H1 (cell line): ENCODE results near the gene UGT1A7. TPM values are rescaled to one million over a fixed set of nuclear protein-coding genes. Genes with fewer than 3 reads are reported as not detected.

ENCODE experiments used
- CTCF ChIA-PET: fragments of 300-600 bp; sonication (Branson Sonifier 250); formaldehyde crosslinking; loops from one replicate; lab custom pipeline; 2021; ENCODE audit not compliant: partially characterized antibody; lab: Charles Lee
- POLR2A ChIA-PET: fragments of 300-600 bp; sonication (Branson Sonifier 250); formaldehyde crosslinking; loops from one replicate; lab custom pipeline; 2021; ENCODE audit warnings: inconsistent platforms; ENCODE audit not compliant: partially characterized antibody; lab: Charles Lee
- DNase-seq, 2 experiments: peaks; one replicate each; pipeline versions ENCODE4 v3.0.0 to v3.0.0-alpha.2; 2010 to 2022; ENCODE audit warnings: low spot score in 2 of 2, low read depth in 1 of 2, mixed read lengths in 1 of 2
- FAIRE-seq: peaks from 2 replicates; lab custom pipeline; 2011; peaks lifted over from hg19 to GRCh38; lab: Jason Lieb, UNC
- H2AFZ ChIP-seq: 2 replicates; pipeline ENCODE4 v1.8.1; 2012; ENCODE audit warnings: low read length, inconsistent platforms
- H2AK5ac ChIP-seq: 2 replicates; pipeline ENCODE4 v1.6.1; 2013; ENCODE audit warnings: low read depth, low read length
- H2BK120ac ChIP-seq: replicated peaks from 2 replicates; pipeline ENCODE3; 2013; ENCODE audit warnings: low read depth, low read length, inconsistent platforms
- H2BK12ac ChIP-seq: 2 replicates; pipeline ENCODE4 v1.6.1; 2013; ENCODE audit warnings: low read depth, low read length
- H2BK15ac ChIP-seq: 2 replicates; pipeline ENCODE4 v1.6.1; 2013; ENCODE audit warnings: low read length
- H2BK20ac ChIP-seq: 2 replicates; pipeline ENCODE4 v1.6.1; 2013; ENCODE audit warnings: low read length
- H2BK5ac ChIP-seq: 2 replicates; pipeline ENCODE4 v1.6.1; 2013; ENCODE audit warnings: low read depth, low read length
- H3K14ac ChIP-seq: 2 replicates; pipeline ENCODE4 v1.6.1; 2013; ENCODE audit warnings: inconsistent platforms; ENCODE audit not compliant: insufficient read length
- H3K18ac ChIP-seq: 2 replicates; pipeline ENCODE4 v1.6.1; 2013; ENCODE audit warnings: low read length; ENCODE audit errors: extremely low read depth
- H3K23ac ChIP-seq: 2 replicates; pipeline ENCODE4 v1.6.1; 2013; ENCODE audit warnings: inconsistent platforms; ENCODE audit not compliant: insufficient read length
- H3K23me2 ChIP-seq: 2 replicates; pipeline ENCODE4 v1.6.1; 2013; ENCODE audit warnings: low read depth, low read length
- H3K27ac ChIP-seq: 2 replicates; pipeline ENCODE4 v1.6.1; 2011; ENCODE audit warnings: low read depth, low read length, inconsistent platforms
- H3K27me3 ChIP-seq, 4 experiments: replicated peaks in 1 of 4; 1 replicate in 1 of 4; 2 replicates in 3 of 4; pipeline versions ENCODE4 v1.6.1 to v1.8.1; 2011 to 2013; ENCODE audit warnings: low read length in 3 of 4, mild to moderate bottlenecking in 3 of 4, inconsistent platforms in 2 of 4, mixed read lengths in 2 of 4, moderate library complexity in 1 of 4; ENCODE audit not compliant: control insufficient read depth in 3 of 4, insufficient read depth in 3 of 4; ENCODE audit errors: extremely low read depth in 1 of 4
- H3K36me3 ChIP-seq, 4 experiments: 2 replicates each; pipeline versions ENCODE4 v1.6.1 to v1.8.1; 2011 to 2013; ENCODE audit warnings: mild to moderate bottlenecking in 4 of 4, low read length in 3 of 4, moderate library complexity in 2 of 4, control low read depth in 1 of 4, inconsistent platforms in 1 of 4; ENCODE audit not compliant: insufficient read depth in 4 of 4, control insufficient read depth in 2 of 4
- H3K4ac ChIP-seq: replicated peaks from 2 replicates; pipeline ENCODE3; 2013; ENCODE audit warnings: low read length, low read depth, mixed read lengths, inconsistent platforms; ENCODE audit not compliant: insufficient read length
- H3K4me1 ChIP-seq, 4 experiments: replicated peaks in 1 of 4; 1 replicate in 1 of 4; 2 replicates in 3 of 4; pipeline versions ENCODE4 v1.6.1 to v1.8.1; 2011 to 2013; ENCODE audit warnings: low read length in 3 of 4, inconsistent platforms in 2 of 4, mixed read lengths in 1 of 4; ENCODE audit not compliant: insufficient read depth in 4 of 4, control insufficient read depth in 3 of 4
- H3K4me2 ChIP-seq, 2 experiments: 2 replicates each; pipeline versions ENCODE4 v1.6.1 to v1.8.1; 2011 to 2013; ENCODE audit warnings: low read depth in 2 of 2, low read length in 2 of 2, control low read depth in 1 of 2, inconsistent platforms in 1 of 2, mild to moderate bottlenecking in 1 of 2; ENCODE audit not compliant: insufficient read depth in 1 of 2
- H3K4me3 ChIP-seq, 4 experiments: fragments of 200-600, 300-600 bp in 1 of 4; sonication (generic), shearing (Covaris generic), sonication (Bioruptor Twin) in 1 of 4; 2 replicates each; pipeline versions ENCODE4 v1.5.1 to v1.8.1; 2011 to 2016; ENCODE audit warnings: low read length in 4 of 4, low read depth in 3 of 4, control low read depth in 2 of 4, inconsistent platforms in 2 of 4, mild to moderate bottlenecking in 2 of 4, mixed read lengths in 1 of 4, moderate library complexity in 1 of 4; ENCODE audit not compliant: insufficient read depth in 2 of 4; ENCODE audit errors: extremely low read depth in 1 of 4
- H3K56ac ChIP-seq: replicated peaks from 2 replicates; pipeline ENCODE3; 2013; ENCODE audit warnings: low read depth, mild to moderate bottlenecking, mixed read lengths, low read length, inconsistent platforms; ENCODE audit not compliant: insufficient read length
- H3K79me1 ChIP-seq: 2 replicates; pipeline ENCODE4 v1.6.1; 2013; ENCODE audit warnings: low read depth, low read length, control low read depth
- H3K79me2 ChIP-seq, 2 experiments: 2 replicates each; pipeline versions ENCODE4 v1.6.1 to v1.8.1; 2012 to 2013; ENCODE audit warnings: low read length in 2 of 2, mild to moderate bottlenecking in 2 of 2, inconsistent platforms in 1 of 2; ENCODE audit not compliant: insufficient read depth in 2 of 2, control insufficient read depth in 1 of 2
- H3K9ac ChIP-seq, 4 experiments: replicated peaks in 1 of 4; 1 replicate in 1 of 4; 2 replicates in 3 of 4; pipeline versions ENCODE4 v1.6.1 to v1.8.1; 2011 to 2013; ENCODE audit warnings: low read depth in 3 of 4, low read length in 3 of 4, control low read depth in 2 of 4, mild to moderate bottlenecking in 2 of 4, moderate library complexity in 2 of 4, inconsistent platforms in 1 of 4; ENCODE audit errors: extremely low read depth in 1 of 4
- H3K9me3 ChIP-seq, 2 experiments: 2 replicates each; pipeline versions ENCODE4 v1.6.1 to v1.8.1; 2012 to 2013; ENCODE audit warnings: mild to moderate bottlenecking in 2 of 2, moderate library complexity in 2 of 2, control low read depth in 1 of 2, inconsistent platforms in 1 of 2, low read depth in 1 of 2, low read length in 1 of 2, mixed read lengths in 1 of 2; ENCODE audit not compliant: insufficient read depth in 2 of 2
- H4K20me1 ChIP-seq, 2 experiments: replicated peaks in 1 of 2; 2 replicates each; pipeline versions ENCODE3 to v1.8.1; 2011 to 2013; ENCODE audit warnings: inconsistent platforms in 2 of 2, low read length in 2 of 2, mild to moderate bottlenecking in 1 of 2; ENCODE audit not compliant: insufficient read depth in 2 of 2, control insufficient read depth in 1 of 2
- H4K5ac ChIP-seq: 2 replicates; pipeline ENCODE4 v1.6.1; 2013; ENCODE audit warnings: low read length, low read depth, mixed read lengths, inconsistent platforms; ENCODE audit not compliant: insufficient read length
- H4K8ac ChIP-seq: 2 replicates; pipeline ENCODE4 v1.8.0; 2013; ENCODE audit warnings: mild to moderate bottlenecking, moderate library complexity, low read length, inconsistent platforms; ENCODE audit not compliant: insufficient read depth; ENCODE audit errors: extremely low read depth
- H4K91ac ChIP-seq: replicated peaks from 2 replicates; pipeline ENCODE3; 2013; ENCODE audit warnings: low read length, mixed read lengths, inconsistent platforms; ENCODE audit not compliant: insufficient read length
- BRCA1 ChIP-seq: IDR thresholded peaks from 2 replicates; pipeline ENCODE4 v1.6.1; 2012; ENCODE audit warnings: low read depth, low read length, improper control_type of control experiment
- SIN3A ChIP-seq, 2 experiments: IDR thresholded peaks in 1 of 2; conservative IDR thresholded peaks in 1 of 2; 2 replicates each; pipeline ENCODE4 v1.6.1; 2011 to 2012; ENCODE audit warnings: low read length in 2 of 2, improper control_type of control experiment in 1 of 2, low read depth in 1 of 2, mild to moderate bottlenecking in 1 of 2
- TBP ChIP-seq: IDR thresholded peaks from 2 replicates; pipeline ENCODE4 v1.6.1; 2011; ENCODE audit warnings: low read depth, low read length, improper control_type of control experiment
- WGBS, 2 experiments: shearing (Covaris generic) in 1 of 2; methylation state at CpG; one replicate each; pipeline versions ENCODE4 v1.1.6 to v1.1.7; 2013 to 2015; ENCODE audit warnings: low lambda C conversion rate in 2 of 2, mixed read lengths in 2 of 2, inconsistent platforms in 1 of 2, low coverage in 1 of 2, missing lambda C conversion rate in 1 of 2; ENCODE audit not compliant: insufficient replicate concordance in 2 of 2, insufficient coverage in 1 of 2, insufficient read length in 1 of 2; ENCODE audit errors: extremely low coverage in 1 of 2, missing lambda C conversion rate in 1 of 2; 5-methylcytosine and 5-hydroxymethylcytosine counted together
- polyA plus RNA-seq, 7 experiments: library from polyadenylated mRNA; depleted of rRNA in 3 of 7; stranded (reverse) in 5 of 7; unstranded in 2 of 7; fragments of >200 nt in 5 of 7; fragments of 200-250 nt in 2 of 7; gene quantifications; 1 replicate in 5 of 7; 2 replicates in 1 of 7; 4 replicates in 1 of 7; pipeline versions ENCODE4 v1.2.1 to v1.2.3, GENCODE V29; 2011 to 2013; ENCODE audit warnings: missing spikeins in 2 of 7, mixed read lengths in 2 of 7
- total RNA-seq: library from RNA; stranded (reverse); fragmentation: NEBNext Ultra II Directional; extraction: Animal tissue kit (Norgen Biotek cat#: 25700); gene quantifications from 2 replicates; pipeline ENCODE4 v1.2.1, GENCODE V29; 2021

UGT1A7 gene
- total and polyA plus RNA-seq, 2 of the 8 experiments (the other 6 are each of a cell fraction or from before 2014, with no cell fraction given): not detected

DNA sequence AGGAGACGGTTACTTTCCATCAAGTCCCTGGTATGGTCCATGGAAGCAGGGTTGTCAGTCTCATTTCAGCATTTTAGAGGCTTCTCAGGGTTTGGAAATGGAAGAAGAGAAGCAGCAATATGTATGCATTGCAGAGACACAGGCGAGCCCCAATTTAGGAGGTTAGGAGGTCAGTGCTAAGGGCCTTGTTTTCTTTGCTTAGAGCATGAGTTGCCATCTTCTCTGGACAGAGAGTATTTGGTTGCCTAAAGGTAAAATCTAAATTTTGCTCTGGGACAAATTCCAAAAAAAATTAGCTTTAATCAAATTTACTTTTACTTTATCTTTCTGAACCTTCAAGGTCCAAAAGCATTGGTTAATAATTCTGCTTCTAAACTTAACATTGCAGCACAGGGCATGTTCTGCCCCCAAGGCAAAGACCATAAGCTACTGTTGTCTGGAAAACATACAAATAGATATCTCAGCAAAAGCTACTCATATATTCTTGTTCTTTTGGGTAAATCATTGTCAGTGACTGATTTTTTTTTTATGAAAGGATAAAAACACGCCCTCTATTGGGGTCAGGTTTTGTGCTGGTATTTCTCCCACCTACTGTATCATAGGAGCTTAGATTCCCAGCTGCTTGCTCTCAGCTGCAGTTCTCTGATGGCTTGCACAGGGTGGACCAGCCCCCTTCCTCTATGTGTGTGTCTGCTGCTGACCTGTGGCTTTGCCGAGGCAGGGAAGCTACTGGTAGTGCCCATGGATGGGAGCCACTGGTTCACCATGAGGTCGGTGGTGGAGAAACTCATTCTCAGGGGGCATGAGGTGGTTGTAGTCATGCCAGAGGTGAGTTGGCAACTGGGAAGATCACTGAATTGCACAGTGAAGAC lies 10.2 kb upstream of the UGT1A7 start, which contains the start of gene UGT1A9:
Gene UGT1A9 (plus strand): TSS at position 609 of the 872 bp plus-strand sequence. CDS start 37 bp downstream, at position 646.
- DNase-seq (no peak), FAIRE-seq (no peak)
- Histone ChIP-seq H4K91ac (no peak within 1 kb of the TSS), H3K79me1 (no peaks in the 10 kb centered on the region), H2AK5ac (no peak within 1 kb of the TSS), H3K23ac (no peak within 1 kb of the TSS), H4K5ac (no peak within 1 kb of the TSS), H3K36me3 (no peaks in the 10 kb centered on the region), H3K18ac (no peak within 1 kb of the TSS), H2BK120ac (no peak within 1 kb of the TSS), H3K4ac (no peak within 1 kb of the TSS), H3K23me2 (no peaks in the 10 kb centered on the region), H2BK5ac (no peak within 1 kb of the TSS), H3K27me3 (no peaks in the 10 kb centered on the region), H4K8ac (no peak within 1 kb of the TSS), H2BK20ac (no peak within 1 kb of the TSS), H3K79me2 (no peaks in the 10 kb centered on the region), H3K27ac (no peak within 1 kb of the TSS), H3K56ac (no peak within 1 kb of the TSS), H2BK12ac (no peak within 1 kb of the TSS), H3K4me1 (no peaks in the 10 kb centered on the region; a peak in 1 of 7 replicates), H3K14ac (no peak within 1 kb of the TSS), H2AFZ (no peak within 1 kb of the TSS), H3K9me3 (no peaks in the 10 kb centered on the region), H4K20me1 (no peaks in the 10 kb centered on the region), H3K9ac (no peak within 1 kb of the TSS), H2BK15ac (no peak within 1 kb of the TSS), H3K4me2 (no peak within 1 kb of the TSS), H3K4me3 (no peak within 1 kb of the TSS)
- CTCF ChIA-PET: interaction anchor here (0.6 to 1.4 kb wide), 3 partner anchors 9 to 229 kb away, joined by 3 to 4 read pairs (median 4); no protein-coding TSS in a partner anchor
- POLR2A ChIA-PET: no interaction called here
- 90% methylated on average over 5 of the region's 5 CpGs; no CpG with 5 or more reads in 1 of the 2 experiments for WGBS, 2 experiments
- TF ChIP-seq SIN3A (conservative IDR thresholded peaks at IDR 0.05 in 1 of 2, IDR thresholded peaks at IDR 0.05 in 1 of 2; ENCODE audit: low read depth in 1 of 2, low read length in 2 of 2) (no peak), BRCA1 (no peak), TBP (no peak)
